Stimulated activated CD8-positive, alpha-beta memory T cell treated with anti-CD3 and anti-CD28 coated beads, Interleukin-12 subunit alpha, Interleukin-12 subunit beta, amount 100 ng/mL, for 24 hours (primary cell): ENCODE results near the gene RPL39L.

Source experiments
- DNase-seq: peaks from one replicate; pipeline ENCODE4 v3.0.0-alpha.2; 2020; ENCODE audit errors: extremely low read depth

Gene RPL39L

DNA sequence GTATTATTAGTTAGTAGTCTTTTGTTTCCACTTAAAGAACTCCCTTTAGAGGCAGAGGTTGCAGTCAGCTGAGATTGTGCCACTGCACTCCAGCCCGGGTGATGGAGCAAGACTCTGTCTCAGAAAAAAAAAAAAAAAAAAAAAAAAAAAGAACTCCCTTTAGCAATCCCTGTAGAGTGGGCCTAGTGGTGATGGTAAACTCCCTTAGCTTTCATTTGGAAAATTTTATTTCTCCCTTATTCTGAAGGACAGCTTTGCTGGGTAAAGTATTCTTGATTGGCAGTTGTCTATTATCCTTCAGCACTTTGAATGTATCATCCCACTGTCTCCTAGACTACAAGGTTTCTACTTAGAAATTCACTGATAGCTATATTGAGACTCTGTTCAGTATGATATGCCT lies 46.0 kb downstream of the RPL39L start:
- DNase-seq = no peak

DNA sequence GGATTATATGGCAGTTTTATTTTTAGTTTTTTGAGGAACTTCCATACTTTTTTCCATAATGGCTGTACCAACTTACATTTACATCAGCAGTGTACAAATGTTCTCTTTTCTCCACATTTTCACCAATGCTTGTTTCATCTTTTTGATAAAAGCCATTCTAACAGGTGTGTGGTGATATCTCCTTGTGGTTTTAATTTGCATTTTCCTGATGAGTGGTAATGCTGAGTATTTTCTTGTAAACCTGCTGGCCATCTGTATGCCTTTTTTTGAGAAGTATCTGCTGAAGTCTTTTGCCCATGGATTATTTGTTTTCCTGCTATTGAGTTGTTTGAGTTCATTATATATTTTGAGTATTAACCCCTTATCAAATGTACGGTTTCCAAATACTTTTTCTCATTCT lies 50.6 kb downstream of the RPL39L start:
- DNase-seq = no peak

DNA sequence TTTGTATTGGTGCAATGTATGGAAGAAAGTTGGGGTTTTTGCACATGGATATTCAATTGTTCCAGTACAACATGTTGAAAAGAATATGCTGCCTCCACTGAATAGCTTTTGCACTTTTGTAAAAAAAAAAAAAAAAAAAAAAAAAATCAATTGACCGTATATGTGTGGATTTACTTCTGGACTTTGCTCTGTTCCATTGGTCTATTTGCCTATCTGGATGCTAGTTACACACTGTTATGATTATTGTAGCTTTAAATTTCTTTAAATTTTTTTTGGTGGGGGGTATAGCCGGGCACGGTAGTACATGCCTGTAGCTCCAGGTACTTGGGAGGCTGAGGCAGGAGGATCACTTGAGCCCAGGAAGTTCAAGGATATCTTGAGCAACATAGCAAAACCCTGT lies 52.5 kb downstream of the RPL39L start:
- no peak for DNase-seq

DNA sequence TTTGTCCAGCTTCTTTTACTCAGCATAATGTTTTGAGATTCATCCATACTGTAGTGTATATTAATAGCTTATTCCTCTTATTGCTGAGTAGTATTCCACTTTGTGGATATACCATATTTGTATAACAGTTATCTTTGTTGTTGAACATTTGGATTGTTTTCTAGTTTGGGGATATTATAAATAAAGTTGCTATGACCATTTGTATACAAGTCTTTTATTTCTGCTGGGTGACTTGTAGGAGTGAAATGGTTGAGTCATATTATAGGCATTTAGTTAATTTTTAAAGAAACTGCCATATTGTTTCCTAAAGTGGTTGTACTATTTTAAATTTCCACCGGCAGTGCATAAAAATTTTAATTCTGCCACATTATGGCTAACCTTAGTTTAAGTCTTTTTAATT lies 53.4 kb downstream of the RPL39L start:
- DNase-seq = no peak

DNA sequence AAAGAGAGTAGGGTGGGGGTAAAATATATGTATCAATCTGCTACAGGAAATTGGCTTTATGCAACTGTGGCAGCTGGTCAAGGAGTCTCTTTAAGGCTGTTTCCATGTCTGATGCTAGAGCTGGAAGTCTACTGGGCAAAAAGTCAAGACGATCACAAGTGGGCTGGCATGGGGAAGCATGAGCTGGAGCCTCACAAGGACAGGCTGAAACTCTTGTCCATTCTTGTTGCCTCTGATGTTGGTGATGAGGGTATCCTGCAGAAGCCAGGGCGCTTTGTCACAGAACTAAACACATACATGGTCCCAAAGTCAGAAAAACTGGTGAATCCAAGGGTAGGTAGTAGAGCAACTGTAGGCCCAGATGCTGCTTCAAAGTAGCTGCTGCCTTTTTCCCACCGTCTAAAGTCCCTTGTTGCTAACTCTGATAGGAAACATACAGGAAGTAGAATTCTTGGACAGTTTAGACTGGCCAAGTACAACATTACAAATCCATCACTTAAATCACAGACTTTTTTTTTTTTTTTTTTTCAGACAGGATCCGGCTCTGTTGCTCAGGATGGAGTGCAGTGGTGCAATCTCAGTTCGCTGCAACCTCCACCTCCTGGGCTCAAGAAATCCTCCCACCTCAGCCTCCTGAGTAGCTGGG lies 54.2 kb downstream of the RPL39L start:
- no peak for DNase-seq

DNA sequence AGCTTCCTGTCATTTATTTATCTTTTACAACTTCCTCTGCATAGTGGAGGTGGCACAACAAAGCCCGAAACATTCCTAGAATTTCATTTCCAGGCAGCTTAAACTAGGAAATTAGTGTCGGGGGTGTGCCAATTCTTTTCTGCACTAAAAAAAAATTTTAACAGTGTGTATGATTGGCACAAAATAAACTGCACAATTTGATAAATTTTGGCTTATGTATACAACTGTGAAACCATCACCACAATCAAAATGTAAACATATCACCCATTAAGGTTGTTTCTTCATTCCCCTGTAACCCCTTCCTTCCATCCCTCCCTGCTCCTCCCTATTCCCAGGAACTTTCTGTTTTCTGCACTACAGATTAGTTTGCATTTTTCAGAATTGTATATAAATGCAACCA lies 54.7 kb downstream of the RPL39L start:
- DNase-seq = no peak

DNA sequence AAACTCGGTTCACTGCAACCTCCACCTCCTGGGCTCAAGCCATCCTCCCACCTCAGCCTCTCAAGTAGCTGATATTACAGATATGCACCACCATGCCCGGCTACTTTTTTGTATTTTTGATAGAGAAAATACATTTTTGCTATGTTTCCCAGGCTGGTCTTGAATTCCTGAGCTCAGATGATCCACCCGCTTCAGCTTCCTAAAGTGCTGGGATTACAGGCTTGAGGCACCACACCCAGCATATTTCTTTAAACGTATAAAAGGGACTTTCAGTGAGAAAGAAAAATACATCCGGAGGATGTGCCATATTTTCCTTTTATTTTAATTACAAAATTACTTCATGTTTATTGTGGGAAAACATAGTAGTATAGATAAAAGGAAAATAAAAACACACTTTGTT lies 55.2 kb downstream of the RPL39L start:
- no peak for DNase-seq

DNA sequence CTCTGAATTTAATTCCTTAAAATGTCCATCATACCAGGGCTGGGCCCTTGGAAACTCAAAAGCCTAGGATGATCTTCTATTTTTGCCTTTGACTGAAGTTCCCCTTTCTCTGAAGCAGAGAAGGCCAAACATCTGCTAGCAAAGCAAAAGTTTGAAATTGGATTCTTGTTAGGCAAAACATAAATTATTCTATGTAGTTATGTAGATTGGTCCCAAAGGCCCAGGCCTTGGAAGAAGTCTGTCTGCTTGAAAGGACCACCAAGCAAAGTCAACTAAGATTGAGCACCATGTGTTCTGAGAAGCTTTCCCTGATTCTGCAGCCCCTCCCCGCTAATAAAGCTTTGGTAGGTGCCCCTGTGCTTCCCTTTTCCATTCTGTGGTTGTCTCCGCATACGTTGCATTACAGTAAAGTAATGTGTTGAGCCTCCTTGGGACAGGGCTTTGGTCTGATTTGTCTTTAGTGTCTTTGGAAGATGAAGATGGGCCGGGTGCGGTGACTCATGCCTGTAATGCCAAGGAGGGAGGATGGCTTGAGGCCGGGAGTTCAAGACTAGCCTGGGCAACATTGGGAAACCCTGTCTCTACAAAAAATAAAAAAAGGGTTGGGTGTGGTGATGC lies 56.4 kb downstream of the RPL39L start:
- DNase-seq = no peak

DNA sequence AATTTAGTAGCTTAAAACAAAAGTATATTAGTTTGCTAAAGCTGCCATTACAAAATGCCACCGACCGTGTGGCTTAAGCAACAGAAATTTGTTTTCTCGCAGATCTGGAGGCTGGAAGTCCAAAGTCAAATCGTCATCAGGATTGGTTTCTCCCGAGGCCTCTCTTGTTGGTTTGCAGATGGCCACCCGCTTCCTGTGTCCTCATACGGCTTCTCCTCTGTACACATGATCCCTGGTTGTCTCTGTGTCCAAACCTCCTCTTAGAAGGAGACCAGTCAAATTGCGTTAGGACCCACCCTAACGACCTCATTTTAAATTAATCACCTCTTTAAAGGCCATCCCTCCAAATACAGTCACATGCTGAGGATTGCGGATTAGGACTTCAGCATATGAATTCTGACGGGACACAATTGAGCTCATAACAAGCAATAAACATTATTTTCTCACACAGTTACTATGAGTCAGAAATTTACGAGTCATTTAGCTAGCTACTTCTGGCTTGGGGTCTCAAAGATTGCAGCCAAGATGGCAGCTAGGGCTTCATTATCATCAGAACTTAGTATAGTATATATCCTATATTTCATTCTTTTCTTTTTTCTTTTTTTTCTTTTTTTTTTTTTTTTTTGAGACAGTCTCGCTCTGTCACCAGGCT lies 58.4 kb downstream of the RPL39L start:
- no peak for DNase-seq

DNA sequence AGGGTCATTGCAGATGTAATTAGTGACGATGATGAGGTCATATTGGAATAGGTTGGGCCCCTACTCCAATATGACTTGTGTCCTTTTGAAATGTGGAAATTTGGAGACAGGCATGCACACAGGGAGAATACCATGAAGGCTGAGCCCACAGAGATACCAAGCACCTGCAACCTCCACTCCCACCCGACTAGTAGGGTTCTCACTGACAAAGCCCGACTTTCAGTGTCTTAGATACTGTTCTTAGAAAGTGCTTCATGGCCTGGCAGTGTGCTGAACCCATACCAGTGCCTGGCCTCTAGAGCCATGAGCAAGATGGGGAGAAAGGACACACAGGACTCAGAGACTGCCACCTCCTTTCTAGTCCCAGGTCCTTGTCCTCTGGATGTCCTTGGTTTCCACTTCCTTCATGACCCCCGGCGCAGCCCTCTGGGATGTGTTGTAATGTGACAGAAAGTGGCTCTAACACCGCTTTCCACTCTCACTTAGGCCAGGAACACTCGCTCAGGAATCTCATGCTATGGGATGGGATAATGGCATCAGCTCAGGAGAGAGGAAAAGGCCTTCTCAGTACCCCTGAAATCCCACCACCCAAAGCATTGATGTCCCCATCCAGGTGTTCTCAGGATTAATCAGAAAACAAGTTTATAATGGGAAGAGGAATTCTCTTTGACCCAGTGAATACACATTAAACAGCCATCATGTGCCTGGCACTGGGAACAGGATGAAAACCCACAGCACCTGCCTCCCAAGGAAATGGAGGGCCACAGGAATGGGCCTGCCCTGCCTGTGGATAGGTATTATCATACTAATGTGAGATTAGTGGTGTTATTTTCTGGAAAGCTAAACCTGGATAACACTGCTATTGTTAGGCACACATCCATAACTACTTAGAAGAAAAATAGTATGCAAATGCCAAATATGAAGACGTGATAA lies 59.9 kb downstream of the RPL39L start:
- DNase-seq = no peak

DNA sequence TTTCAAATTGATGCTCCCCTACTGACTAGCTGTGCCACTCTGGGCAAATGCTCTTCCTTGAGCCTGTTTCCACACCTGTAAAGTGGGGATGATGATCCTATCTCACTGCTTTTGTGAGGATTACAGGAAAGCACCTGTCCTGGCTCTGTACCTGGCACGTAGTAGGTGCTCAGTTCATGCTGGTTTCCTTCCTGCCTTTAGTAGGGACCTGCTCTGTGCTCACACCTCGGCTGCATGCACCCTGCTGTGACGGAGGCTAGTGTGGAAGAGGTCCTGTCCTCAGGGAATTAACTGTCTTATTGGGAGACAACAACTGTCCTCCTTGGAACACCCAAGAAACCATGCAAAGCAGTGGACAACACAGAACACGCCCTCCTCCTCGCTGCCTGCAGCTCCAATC lies 61.8 kb downstream of the RPL39L start:
- no peak for DNase-seq

DNA sequence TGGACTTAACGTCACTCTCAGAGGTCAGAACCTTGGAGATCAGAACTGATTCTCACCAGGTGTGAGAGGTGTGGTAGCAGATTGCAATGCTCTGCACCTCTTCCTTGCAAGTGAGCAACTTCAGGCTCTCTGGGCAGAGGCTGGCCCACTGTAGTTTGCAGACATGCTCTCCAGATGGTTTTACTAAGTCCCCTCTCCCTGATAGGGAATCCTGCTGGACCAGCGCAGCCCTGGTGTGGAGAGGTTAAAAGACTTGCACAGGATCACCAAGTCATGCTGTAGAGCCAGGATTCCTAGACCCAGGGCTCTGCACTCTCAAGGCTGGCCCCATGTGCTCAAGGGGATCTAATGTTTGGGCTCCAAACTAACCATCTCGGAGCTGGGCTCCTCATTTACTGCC lies 62.2 kb downstream of the RPL39L start:
- DNase-seq = no peak

DNA sequence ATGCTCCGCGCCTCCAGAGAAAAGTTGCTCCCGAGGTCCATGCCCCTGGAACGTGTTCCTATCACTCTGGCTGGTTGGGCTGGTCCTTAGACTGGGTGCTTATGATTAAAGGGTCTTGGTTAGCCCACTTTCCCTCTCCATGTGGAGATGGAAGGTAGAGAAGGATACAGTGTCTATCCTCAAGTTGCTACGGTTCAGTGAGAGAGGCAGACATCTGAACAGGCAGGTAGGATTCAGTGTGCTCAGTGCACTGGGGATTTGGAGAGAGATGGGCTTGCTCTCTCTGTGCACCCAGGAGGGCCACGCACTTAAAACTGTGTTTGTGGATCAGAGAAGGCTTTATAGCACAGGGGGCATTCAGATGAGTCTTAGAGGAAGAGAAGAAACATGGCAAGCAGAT lies 63.0 kb downstream of the RPL39L start:
- no peak for DNase-seq

DNA sequence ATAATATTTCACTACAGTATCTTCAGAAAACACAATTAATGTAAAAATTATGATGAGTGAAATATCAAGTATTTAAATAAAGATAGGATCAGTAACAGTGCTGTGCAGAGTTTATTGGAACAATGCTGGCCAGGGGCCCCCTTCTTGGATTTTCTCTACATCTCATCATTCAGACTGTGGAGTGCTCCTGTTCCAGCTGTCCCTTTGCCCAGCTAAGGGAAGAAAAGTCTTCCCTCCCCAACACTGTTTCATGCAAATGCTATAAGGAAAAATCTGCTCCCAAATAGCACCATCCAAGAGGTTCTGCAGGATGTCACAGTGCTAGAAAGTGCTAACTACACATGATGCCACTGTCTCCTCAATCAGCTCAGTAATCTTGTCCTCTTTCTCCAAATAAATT lies 64.5 kb downstream of the RPL39L start:
- DNase-seq = no peak

DNA sequence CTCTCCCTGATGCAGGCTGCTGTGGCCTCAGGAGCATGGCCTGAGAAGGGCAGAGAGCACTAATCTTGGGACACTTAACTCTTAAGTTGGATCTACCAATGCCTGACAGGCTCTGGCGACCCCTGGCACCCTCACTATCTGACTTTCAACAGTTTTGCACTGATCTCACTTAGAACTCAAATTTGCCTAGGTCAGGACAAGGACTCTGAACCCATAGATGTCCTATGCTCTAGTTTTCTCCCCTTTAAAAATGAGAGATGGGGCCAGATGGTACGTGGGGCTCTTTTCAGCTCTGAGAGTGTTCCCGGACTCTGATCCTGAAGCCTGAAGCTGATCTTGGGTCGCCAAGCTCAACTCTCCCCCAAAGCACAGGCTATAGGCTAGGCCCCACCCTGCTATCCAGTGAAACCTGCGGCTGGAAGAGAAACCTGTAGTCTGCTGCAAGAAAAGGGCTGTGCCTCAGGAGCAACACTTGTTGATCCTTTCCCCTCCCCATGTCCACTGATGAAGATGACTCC lies 65.7 kb downstream of the RPL39L start:
- no peak for DNase-seq

DNA sequence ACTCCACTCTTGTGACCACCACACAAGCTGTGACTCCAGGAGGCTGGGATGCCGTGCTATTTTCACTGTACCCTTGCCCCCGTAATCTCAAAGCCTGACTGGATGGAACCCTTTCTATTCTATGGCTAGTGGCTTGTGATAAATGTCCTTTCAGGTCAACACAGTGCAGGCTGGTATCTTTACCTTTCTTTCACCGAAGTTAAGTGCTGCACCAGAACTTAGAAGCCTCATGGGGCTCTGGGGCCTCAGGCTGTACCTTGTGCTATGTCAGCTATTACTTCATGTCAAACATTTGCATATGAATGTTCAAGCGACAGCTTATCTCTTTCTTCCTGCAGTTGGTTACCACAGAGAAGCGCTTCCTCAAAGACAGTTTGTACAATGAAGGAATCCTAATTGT lies 66.8 kb downstream of the RPL39L start:
- DNase-seq = no peak

DNA sequence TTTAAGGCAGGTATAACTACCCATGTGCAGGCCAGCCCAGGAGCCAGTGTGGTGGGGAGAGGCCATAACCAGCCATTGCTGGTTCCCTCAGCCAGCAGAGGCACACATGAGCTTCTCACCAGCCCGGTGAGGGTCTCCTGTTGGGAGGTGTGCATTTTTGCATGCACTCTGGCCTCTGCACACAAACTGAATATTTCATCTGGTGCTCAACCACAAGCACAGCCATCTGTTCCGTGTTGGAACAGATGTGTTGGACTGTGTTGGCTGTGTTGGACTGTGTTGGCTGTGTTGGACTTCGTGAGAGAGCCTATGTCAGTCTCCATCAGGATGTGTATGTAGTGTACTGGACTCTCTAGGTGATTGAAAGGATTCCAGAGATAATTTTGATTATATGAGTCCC lies 67.2 kb downstream of the RPL39L start:
- no peak for DNase-seq
